HS-27A (cell line): ENCODE results near the gene KRT6C.
"Not testable (repeated sequence)": the region's sequence is repeated elsewhere in the genome, so short reads cannot be mapped to it uniquely, and the experiment has no call there.

ENCODE experiments used
- DNase-seq: peaks from one replicate; pipeline ENCODE4 v3.0.0-alpha.2; 2012; ENCODE audit warnings: low read depth, missing footprints

The KRT6C gene

GRCh38 chr12:52499806-52500560 lies 26.4 kb upstream of the KRT6C start:
- DNase-seq: no peak

GRCh38 chr12:52498946-52499345 lies 25.3 kb upstream of the KRT6C start:
- no peak for DNase-seq

- no peak for DNase-seq
These were observed 24.4 kb upstream of the KRT6C start for GRCh38 chr12:52497975-52498374.

- no peak for DNase-seq
These were observed 23.0 kb upstream of the KRT6C start for GRCh38 chr12:52496590-52497071.

GRCh38 chr12:52496054-52496453 lies 22.4 kb upstream of the KRT6C start:
- DNase-seq: no peak

- DNase-seq: no peak
These were observed 21.8 kb upstream of the KRT6C start for GRCh38 chr12:52495389-52495788.

GRCh38 chr12:52494518-52494917 lies 20.9 kb upstream of the KRT6C start:
- DNase-seq: no peak

- no peak for DNase-seq
These were observed 20.5 kb upstream of the KRT6C start for GRCh38 chr12:52494100-52494499.

GRCh38 chr12:52493172-52493571 lies 19.6 kb upstream of the KRT6C start, which contains the start of gene KRT6A:
KRT6A (minus strand) TSS chr12:52493257; CDS start chr12:52493188, 69 bp downstream.
- DNase-seq: no peak

GRCh38 chr12:52492405-52492804 lies 18.8 kb upstream of the KRT6C start:
- not testable (repeated sequence) for DNase-seq

- not testable (repeated sequence) for DNase-seq
These were observed 17.9 kb upstream of the KRT6C start for GRCh38 chr12:52491495-52491894.

- DNase-seq: no peak
These were observed 15.1 kb upstream of the KRT6C start for GRCh38 chr12:52488736-52489135.

- not testable (repeated sequence) for DNase-seq
These were observed 14.3 kb upstream of the KRT6C start for GRCh38 chr12:52487744-52488443.

- DNase-seq: no peak
These were observed 13.6 kb upstream of the KRT6C start for GRCh38 chr12:52487211-52487610.

GRCh38 chr12:52486166-52487105 lies 12.8 kb upstream of the KRT6C start:
- DNase-seq: no peak

- no peak for DNase-seq
These were observed 6.5 kb upstream of the KRT6C start for GRCh38 chr12:52480073-52480472.

GRCh38 chr12:52477651-52478050 lies 4.0 kb upstream of the KRT6C start:
- no peak for DNase-seq

- no peak for DNase-seq
These were observed 607 bp upstream of the KRT6C start for GRCh38 chr12:52474212-52474611.

- DNase-seq: no peak
These were observed 3.8 kb downstream of the KRT6C start for GRCh38 chr12:52469853-52470252.

GRCh38 chr12:52464897-52465296 lies 8.7 kb downstream of the KRT6C start:
- DNase-seq: no peak

- no peak for DNase-seq
These were observed 11.9 kb downstream of the KRT6C start for GRCh38 chr12:52461693-52462092.

- no peak for DNase-seq
These were observed 14.7 kb downstream of the KRT6C start for GRCh38 chr12:52458861-52459260.
